MCF 10A (cell line): ENCODE measurements around the gene OSBP2. TPM values are rescaled to one million over a fixed set of nuclear protein-coding genes. Genes with fewer than 3 reads are reported as not detected.

Source experiments
- BruUV-seq: library from RNA; stranded (reverse); fragments of 400-500 nt; replicated peaks from 2 replicates; lab custom pipeline; 2021; lab: Mats Ljungman, UMichigan
- CTCF ChIA-PET: fragments of 300-600 bp; sonication (Branson Sonifier 250); formaldehyde crosslinking; extraction: SDS; loops from one replicate; lab custom pipeline; 2021; ENCODE audit warnings: antibody characterized with exemption, inconsistent platforms; lab: Yijun Ruan, JAX
- POLR2A ChIA-PET: fragments of 300-600, 350-650 bp; sonication (Branson Sonifier 250); formaldehyde crosslinking; extraction: SDS; loops from one replicate; lab custom pipeline; 2020; ENCODE audit warnings: antibody characterized with exemption, inconsistent platforms; lab: Yijun Ruan, JAX
- DNase-seq: peaks from one replicate; pipeline ENCODE4 v3.0.0-alpha.2; 2018; ENCODE audit not compliant: unreplicated experiment
- H3K27ac Mint-ChIP-seq: one replicate; pipeline ENCODE4 v1.8.0; 2022; ENCODE audit warnings: mild to moderate bottlenecking, low read depth, mixed read lengths; ENCODE audit not compliant: unreplicated experiment
- H3K27me3 Mint-ChIP-seq: one replicate; pipeline ENCODE4 v1.8.0; 2022; ENCODE audit warnings: mixed read lengths; ENCODE audit not compliant: insufficient read depth, unreplicated experiment
- H3K36me3 Mint-ChIP-seq: one replicate; pipeline ENCODE4 v1.8.0; 2022; ENCODE audit warnings: mild to moderate bottlenecking, moderate library complexity, mixed read lengths; ENCODE audit not compliant: insufficient read depth, unreplicated experiment
- H3K4me1 Mint-ChIP-seq: one replicate; pipeline ENCODE4 v1.8.0; 2022; ENCODE audit warnings: mixed read lengths; ENCODE audit not compliant: insufficient read depth, unreplicated experiment
- H3K4me3 Mint-ChIP-seq: one replicate; pipeline ENCODE4 v1.8.0; 2022; ENCODE audit warnings: mild to moderate bottlenecking, moderate library complexity, mixed read lengths; ENCODE audit not compliant: unreplicated experiment
- H3K9me3 Mint-ChIP-seq: one replicate; pipeline ENCODE4 v1.8.0; 2022; ENCODE audit warnings: mixed read lengths; ENCODE audit not compliant: unreplicated experiment
- intact Hi-C: fragments of 100-400 bp; cut with micrococcal nuclease; formaldehyde crosslinking; loops from 2 replicates; pipeline ENCODE4 v1.14.1; 2022
- total RNA-seq: library from RNA; stranded (reverse); gene quantifications from 2 replicates; pipeline ENCODE4 v1.2.3, GENCODE V29; 2022
- TF ChIP-seq, protein P1 (sequence below): fragments of 200-600 bp; IDR thresholded peaks from one replicate; pipeline ENCODE4 v1.8.0; 2022; ENCODE audit warnings: antibody characterized with exemption, mild to moderate bottlenecking; ENCODE audit not compliant: unreplicated experiment

OSBP2 gene
- total RNA-seq, 1 experiment from 2014 or later, result 276 TPM

- intact Hi-C loops, result no loop called here
- Mint-ChIP-seq H3K36me3 (no peaks in the 10 kb centered on the region), H3K4me3 (no peak overlapping the region), H3K4me1 (peaks cover 6% of the 10 kb centered on the region), H3K27ac (no peak overlapping the region), H3K9me3 (no peaks in the 10 kb centered on the region), H3K27me3 (no peaks in the 10 kb centered on the region)
- ChIA-PET CTCF (interaction anchor here (1.1 to 1.4 kb wide), 2 partner anchors 11 to 142 kb away, joined by 3 to 4 read pairs; no protein-coding TSS in a partner anchor), POLR2A (no interaction called here)
- no peak for DNase-seq
- TF ChIP-seq, protein P1, sequence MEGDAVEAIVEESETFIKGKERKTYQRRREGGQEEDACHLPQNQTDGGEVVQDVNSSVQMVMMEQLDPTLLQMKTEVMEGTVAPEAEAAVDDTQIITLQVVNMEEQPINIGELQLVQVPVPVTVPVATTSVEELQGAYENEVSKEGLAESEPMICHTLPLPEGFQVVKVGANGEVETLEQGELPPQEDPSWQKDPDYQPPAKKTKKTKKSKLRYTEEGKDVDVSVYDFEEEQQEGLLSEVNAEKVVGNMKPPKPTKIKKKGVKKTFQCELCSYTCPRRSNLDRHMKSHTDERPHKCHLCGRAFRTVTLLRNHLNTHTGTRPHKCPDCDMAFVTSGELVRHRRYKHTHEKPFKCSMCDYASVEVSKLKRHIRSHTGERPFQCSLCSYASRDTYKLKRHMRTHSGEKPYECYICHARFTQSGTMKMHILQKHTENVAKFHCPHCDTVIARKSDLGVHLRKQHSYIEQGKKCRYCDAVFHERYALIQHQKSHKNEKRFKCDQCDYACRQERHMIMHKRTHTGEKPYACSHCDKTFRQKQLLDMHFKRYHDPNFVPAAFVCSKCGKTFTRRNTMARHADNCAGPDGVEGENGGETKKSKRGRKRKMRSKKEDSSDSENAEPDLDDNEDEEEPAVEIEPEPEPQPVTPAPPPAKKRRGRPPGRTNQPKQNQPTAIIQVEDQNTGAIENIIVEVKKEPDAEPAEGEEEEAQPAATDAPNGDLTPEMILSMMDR, result no peak
- no TSS peak for BruUV-seq
These were observed 82.9 kb downstream of the OSBP2 start for GRCh38 chr22:30777587-30777986.

DNA sequence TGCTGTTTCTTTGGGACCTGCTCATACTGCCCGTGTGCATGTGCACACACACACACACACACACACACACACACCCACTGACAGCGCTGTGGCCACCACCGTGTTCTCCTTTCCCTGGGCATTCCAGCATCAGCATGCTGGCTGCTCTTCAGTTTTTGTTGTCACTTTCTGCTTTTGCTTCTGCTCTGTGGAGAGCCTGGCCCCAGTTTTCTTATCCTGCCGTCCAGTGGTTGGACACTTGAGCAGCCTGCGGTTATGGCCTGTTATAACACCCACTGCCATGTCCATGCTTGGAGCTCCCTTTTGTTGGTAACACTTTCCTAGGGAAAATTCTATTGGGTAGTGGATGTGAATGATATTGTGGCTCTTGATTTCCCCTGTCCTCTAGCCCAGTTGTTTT, 83.6 kb downstream of the OSBP2 start:
- H3K27me3 Mint-ChIP-seq, result no peaks in the 10 kb centered on the region

DNA sequence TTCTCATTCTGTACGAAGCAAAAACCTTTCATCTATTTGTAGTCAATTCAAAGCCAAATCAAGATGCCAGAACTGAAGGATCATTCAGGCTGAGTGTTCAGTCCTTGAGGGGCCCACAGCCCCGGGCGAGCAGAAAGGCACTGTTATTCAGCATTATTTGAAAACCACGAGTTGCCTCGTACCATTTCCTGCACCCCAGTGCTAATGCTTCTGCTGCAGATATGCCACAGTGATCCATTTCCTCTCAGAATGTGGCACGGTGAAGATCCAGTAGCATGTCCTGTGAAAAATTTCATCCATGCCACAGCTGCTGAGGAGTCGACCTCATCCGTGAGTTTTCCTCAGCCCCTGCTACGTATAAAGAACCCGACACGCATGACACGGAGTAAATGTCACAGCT, 85.4 kb downstream of the OSBP2 start:
- POLR2A ChIA-PET, result no interaction called here
- intact Hi-C loops, result no loop called here
- no TSS peak for BruUV-seq
- H3K36me3 Mint-ChIP-seq, result no peaks in the 10 kb centered on the region
- TF ChIP-seq, protein P1, result no peak
- H3K27me3 Mint-ChIP-seq, result no peaks in the 10 kb centered on the region
- H3K4me3 Mint-ChIP-seq, result no peak overlapping the region
- peaks cover 6% of the 10 kb centered on the region for H3K4me1 Mint-ChIP-seq
- no peak overlapping the region for H3K27ac Mint-ChIP-seq
- no peak for DNase-seq
- no peaks in the 10 kb centered on the region for H3K9me3 Mint-ChIP-seq
- CTCF ChIA-PET, result interaction anchor here (0.6 to 1.4 kb wide), 4 partner anchors 17 to 336 kb away, joined by 3 read pairs; no protein-coding TSS in a partner anchor

More for the DNA sequence above, 83.6 kb downstream of the OSBP2 start:
- no peaks in the 10 kb centered on the region for H3K9me3 Mint-ChIP-seq
- no peak for DNase-seq
- BruUV-seq, result no TSS peak
- intact Hi-C loops, result no loop called here
- H3K27ac Mint-ChIP-seq, result no peak overlapping the region
- ChIA-PET POLR2A (no interaction called here), CTCF (interaction anchor here (1.1 to 1.4 kb wide), 2 partner anchors 10 to 141 kb away, joined by 3 to 4 read pairs; no protein-coding TSS in a partner anchor)
- TF ChIP-seq, protein P1, result no peak
- H3K4me3 Mint-ChIP-seq, result no peak overlapping the region
- H3K4me1 Mint-ChIP-seq, result peaks cover 6% of the 10 kb centered on the region
- H3K36me3 Mint-ChIP-seq, result no peaks in the 10 kb centered on the region

GRCh38 chr22:30781271-30781875, 86.7 kb downstream of the OSBP2 start:
- CTCF ChIA-PET, result interaction anchor here (0.9 to 1.2 kb wide), 2 partner anchors 16 to 306 kb away, joined by 3 to 4 read pairs; no protein-coding TSS in a partner anchor
- Mint-ChIP-seq H3K27ac (peak overlapping the region; percentile 28), H3K27me3 (no peaks in the 10 kb centered on the region), H3K9me3 (no peaks in the 10 kb centered on the region), H3K4me3 (no peak overlapping the region), H3K4me1 (peaks cover 6% of the 10 kb centered on the region), H3K36me3 (no peaks in the 10 kb centered on the region)
- intact Hi-C loops, result no loop called here
- BruUV-seq, result no TSS peak
- POLR2A ChIA-PET, result no interaction called here
- TF ChIP-seq, protein P1, result no peak
- DNase-seq, result peak; percentile 35
